Keratinocyte (primary cell): ENCODE results near the gene PIK3CA. TPM values are rescaled to one million over a fixed set of nuclear protein-coding genes. Genes with fewer than 3 reads are reported as not detected.

Experiments used
- DNase-seq: peaks from one replicate; pipeline ENCODE4 v3.0.0-alpha.2; 2011; ENCODE audit warnings: low read depth, missing footprints, low spot score
- FAIRE-seq: peaks from 2 replicates; lab custom pipeline; 2011; peaks lifted over from hg19 to GRCh38; lab: Jason Lieb, UNC
- H2AFZ ChIP-seq: 2 replicates; pipeline ENCODE4 v1.6.0; 2012; ENCODE audit warnings: low read length, control low read depth, inconsistent platforms; ENCODE audit not compliant: control insufficient read depth
- H3K27ac ChIP-seq: 2 replicates; pipeline ENCODE4 v1.5.1; 2011; ENCODE audit warnings: low read length; ENCODE audit not compliant: control insufficient read depth, insufficient read depth
- H3K27me3 ChIP-seq: 3 replicates; pipeline ENCODE4 v1.6.0; 2011; ENCODE audit warnings: low read length; ENCODE audit not compliant: control insufficient read depth, insufficient read depth; ENCODE audit errors: extremely low read depth
- H3K36me3 ChIP-seq, 2 experiments: 2 replicates in 1 of 2; 3 replicates in 1 of 2; pipeline ENCODE4 v1.5.1; 2011; ENCODE audit warnings: low read length in 2 of 2, mild to moderate bottlenecking in 1 of 2; ENCODE audit not compliant: control insufficient read depth in 2 of 2, insufficient read depth in 2 of 2; ENCODE audit errors: extremely low read depth in 1 of 2
- H3K4me1 ChIP-seq: 3 replicates; pipeline ENCODE4 v1.5.1; 2011; ENCODE audit warnings: low read length; ENCODE audit not compliant: control insufficient read depth, insufficient read depth; ENCODE audit errors: extremely low read depth
- H3K4me2 ChIP-seq: 3 replicates; pipeline ENCODE4 v1.6.0; 2011; ENCODE audit warnings: low read depth, low read length; ENCODE audit not compliant: control insufficient read depth, insufficient read depth; ENCODE audit errors: extremely low read depth
- H3K4me3 ChIP-seq, 3 experiments: fragments of 200-600 bp in 1 of 3; sonication (generic) in 1 of 3; 2 replicates in 2 of 3; 3 replicates in 1 of 3; pipeline ENCODE4 v1.5.1; 2011 to 2016; ENCODE audit warnings: low read length in 3 of 3, mild to moderate bottlenecking in 3 of 3, control low read depth in 2 of 3, inconsistent platforms in 1 of 3, low read depth in 1 of 3, mixed read lengths in 1 of 3, mixed run types in 1 of 3, moderate library complexity in 1 of 3; ENCODE audit not compliant: control insufficient read depth in 2 of 3, insufficient read depth in 2 of 3; ENCODE audit errors: extremely low read depth in 1 of 3
- H3K79me2 ChIP-seq: 2 replicates; pipeline ENCODE4 v1.6.0; 2012; ENCODE audit warnings: low read length; ENCODE audit not compliant: control insufficient read depth, insufficient read depth
- H3K9ac ChIP-seq: 3 replicates; pipeline ENCODE4 v1.6.0; 2011; ENCODE audit warnings: low read length; ENCODE audit not compliant: control insufficient read depth, insufficient read depth; ENCODE audit errors: extremely low read depth
- H3K9me1 ChIP-seq: 3 replicates; pipeline ENCODE4 v1.6.0; 2011; ENCODE audit warnings: low read length; ENCODE audit not compliant: control insufficient read depth, insufficient read depth; ENCODE audit errors: extremely low read depth
- H3K9me3 ChIP-seq: 2 replicates; pipeline ENCODE4 v1.5.1; 2012; ENCODE audit warnings: low read depth, low read length; ENCODE audit not compliant: control insufficient read depth
- H4K20me1 ChIP-seq: 3 replicates; pipeline ENCODE4 v1.6.0; 2011; ENCODE audit warnings: low read length; ENCODE audit not compliant: control insufficient read depth, insufficient read depth; ENCODE audit errors: extremely low read depth
- EZH2 ChIP-seq: IDR thresholded peaks from one replicate; pipeline ENCODE4 v1.6.1; 2012; ENCODE audit warnings: inconsistent platforms, mild to moderate bottlenecking, low read length, moderate library complexity
- dilution Hi-C: fragments of 300-500 bp; cut with MboI; formaldehyde crosslinking; loops from one replicate; pipeline ENCODE4 v1.7.0; 2020; ENCODE audit warnings: low sequenced_read_pairs; ENCODE audit not compliant: extremely low pct_ligation_motif_present
- polyA plus RNA-seq, 5 experiments: library from polyadenylated mRNA; depleted of rRNA in 3 of 5; stranded (reverse) in 3 of 5; stranded (forward) in 1 of 5; unstranded in 1 of 5; fragments of >200 nt; gene quantifications; 1 replicate in 1 of 5; 2 replicates in 3 of 5; 3 replicates in 1 of 5; pipeline versions ENCODE4 v1.2.1 to v1.2.3, GENCODE V29; 2011 to 2012; ENCODE audit warnings: missing spikeins in 2 of 5, low read depth in 1 of 5, low replicate concordance in 1 of 5
- TF ChIP-seq, protein P1 (sequence below), 3 experiments: IDR thresholded peaks in 1 of 3; conservative IDR thresholded peaks in 1 of 3; optimal IDR thresholded peaks in 1 of 3; 2 replicates in 2 of 3; 3 replicates in 1 of 3; pipeline versions ENCODE3 to v1.5.1; 2011; ENCODE audit warnings: low read length in 3 of 3, mild to moderate bottlenecking in 3 of 3, moderate library complexity in 2 of 3, control low read depth in 1 of 3, inconsistent platforms in 1 of 3; ENCODE audit not compliant: insufficient read depth in 2 of 3; ENCODE audit errors: extremely low read depth in 1 of 3

The PIK3CA gene
- polyA plus RNA-seq, 1 donor (not counting 4 experiments of a cell fraction or from before 2014, with no cell fraction given) = 12.0 TPM

DNA sequence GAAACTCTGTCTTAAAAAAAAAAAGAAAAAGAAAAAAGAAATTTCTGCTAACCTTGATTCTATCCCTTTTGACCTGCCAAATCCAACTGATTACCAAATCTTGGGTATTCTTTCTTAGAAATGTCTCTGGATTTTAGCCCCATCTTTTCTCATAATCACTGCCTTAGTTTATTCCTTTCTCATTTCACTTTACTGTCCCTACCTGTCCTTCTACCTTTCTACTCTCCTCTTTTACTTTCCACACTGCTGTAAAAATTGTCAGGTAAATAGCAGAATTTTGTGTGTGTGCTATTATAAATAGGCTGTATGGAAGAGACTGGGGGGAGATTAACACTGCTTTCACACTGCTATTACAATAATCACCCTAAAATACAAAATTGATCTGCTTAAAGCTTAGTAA is 16.7 kb downstream of the PIK3CA start:
- FAIRE-seq = no peak

DNA sequence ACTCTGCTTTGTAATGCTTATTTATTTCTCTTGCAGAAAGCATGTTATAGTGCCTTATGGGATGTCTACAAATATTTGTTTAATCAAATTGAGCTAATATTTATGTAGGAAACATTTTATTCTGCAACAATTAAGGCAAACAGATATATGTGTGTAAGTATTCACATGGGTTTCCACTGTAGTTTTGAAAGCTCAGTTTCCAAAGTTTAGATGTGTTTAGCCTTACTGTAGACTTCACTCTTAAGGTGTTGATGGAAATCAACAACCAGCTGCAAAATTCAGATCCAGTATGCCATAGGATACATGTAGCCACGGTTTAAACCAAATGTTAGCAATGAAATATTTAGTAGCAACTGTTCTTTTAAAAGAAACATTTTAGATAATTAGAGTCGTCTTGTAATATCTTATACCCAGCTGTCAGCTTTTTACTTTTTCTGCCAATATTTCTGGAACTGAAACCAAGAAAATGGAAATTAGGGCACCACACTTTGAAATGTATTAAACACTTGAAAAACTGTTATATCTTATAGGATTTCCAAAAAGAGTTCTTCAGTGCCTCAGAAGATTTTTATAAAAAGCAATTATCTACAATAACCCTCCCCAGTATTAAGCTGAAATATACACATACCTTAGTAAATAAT is 18.5 kb downstream of the PIK3CA start:
- H3K79me2 ChIP-seq = peaks cover 6% of the 10 kb centered on the region
- dilution Hi-C loops = no loop called here
- DNase-seq (no peak), FAIRE-seq (no peak)
- H3K9me1 ChIP-seq = no peaks in the 10 kb centered on the region
- H2AFZ ChIP-seq = no peak overlapping the region
- H3K27ac ChIP-seq = no peak overlapping the region
- H3K9me3 ChIP-seq = no peaks in the 10 kb centered on the region
- H4K20me1 ChIP-seq = no peaks in the 10 kb centered on the region
- H3K4me3 ChIP-seq = no peak overlapping the region
- no peaks in the 10 kb centered on the region for H3K4me1 ChIP-seq
- no peak overlapping the region for H3K4me2 ChIP-seq
- no peak overlapping the region for H3K9ac ChIP-seq
- H3K36me3 ChIP-seq = no peaks in the 10 kb centered on the region
- H3K27me3 ChIP-seq = no peaks in the 10 kb centered on the region
- TF ChIP-seq, protein P1, sequence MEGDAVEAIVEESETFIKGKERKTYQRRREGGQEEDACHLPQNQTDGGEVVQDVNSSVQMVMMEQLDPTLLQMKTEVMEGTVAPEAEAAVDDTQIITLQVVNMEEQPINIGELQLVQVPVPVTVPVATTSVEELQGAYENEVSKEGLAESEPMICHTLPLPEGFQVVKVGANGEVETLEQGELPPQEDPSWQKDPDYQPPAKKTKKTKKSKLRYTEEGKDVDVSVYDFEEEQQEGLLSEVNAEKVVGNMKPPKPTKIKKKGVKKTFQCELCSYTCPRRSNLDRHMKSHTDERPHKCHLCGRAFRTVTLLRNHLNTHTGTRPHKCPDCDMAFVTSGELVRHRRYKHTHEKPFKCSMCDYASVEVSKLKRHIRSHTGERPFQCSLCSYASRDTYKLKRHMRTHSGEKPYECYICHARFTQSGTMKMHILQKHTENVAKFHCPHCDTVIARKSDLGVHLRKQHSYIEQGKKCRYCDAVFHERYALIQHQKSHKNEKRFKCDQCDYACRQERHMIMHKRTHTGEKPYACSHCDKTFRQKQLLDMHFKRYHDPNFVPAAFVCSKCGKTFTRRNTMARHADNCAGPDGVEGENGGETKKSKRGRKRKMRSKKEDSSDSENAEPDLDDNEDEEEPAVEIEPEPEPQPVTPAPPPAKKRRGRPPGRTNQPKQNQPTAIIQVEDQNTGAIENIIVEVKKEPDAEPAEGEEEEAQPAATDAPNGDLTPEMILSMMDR (optimal IDR thresholded peaks at IDR 0.05 in 1 of 3, IDR thresholded peaks at IDR 0.05 in 1 of 3, conservative IDR thresholded peaks at IDR 0.05 in 1 of 3; ENCODE audit: extremely low read depth in 1 of 3, insufficient read depth in 2 of 3, low read length in 3 of 3) = no peak
- no peak for TF ChIP-seq EZH2

More for the DNA sequence above, 16.7 kb downstream of the PIK3CA start:
- H3K79me2 ChIP-seq = peaks cover 16% of the 10 kb centered on the region
- H4K20me1 ChIP-seq = no peaks in the 10 kb centered on the region
- no peaks in the 10 kb centered on the region for H3K9me3 ChIP-seq
- H3K9me1 ChIP-seq = no peaks in the 10 kb centered on the region
- no peak overlapping the region for H3K4me3 ChIP-seq
- H3K27me3 ChIP-seq = no peaks in the 10 kb centered on the region
- dilution Hi-C loops = no loop called here
- H3K27ac ChIP-seq = no peak overlapping the region
- no peak overlapping the region for H3K9ac ChIP-seq
- H3K4me1 ChIP-seq = no peaks in the 10 kb centered on the region
- H3K36me3 ChIP-seq = no peaks in the 10 kb centered on the region
- no peak for DNase-seq
- no peak overlapping the region for H2AFZ ChIP-seq
- no peak for TF ChIP-seq EZH2
- TF ChIP-seq, protein P1 (optimal IDR thresholded peaks at IDR 0.05 in 1 of 3, IDR thresholded peaks at IDR 0.05 in 1 of 3, conservative IDR thresholded peaks at IDR 0.05 in 1 of 3; ENCODE audit: extremely low read depth in 1 of 3, insufficient read depth in 2 of 3, low read length in 3 of 3) = no peak
- H3K4me2 ChIP-seq = no peak overlapping the region
